Stimulated activated CD8-positive, alpha-beta memory T cell treated with anti-CD3 and anti-CD28 coated beads, Interleukin-4, amount 100 ng/mL, for 4 hours (primary cell): ENCODE data around the gene USF3.
"Not testable (repeated sequence)": the region's sequence is repeated elsewhere in the genome, so short reads cannot be mapped to it uniquely, and the experiment has no call there.

Experiments used
- DNase-seq, 2 donors: peaks; one replicate each; pipeline ENCODE4 v3.0.0-alpha.2; 2020; ENCODE audit warnings: low read depth in 2 of 2, low spot score in 1 of 2

Gene USF3

DNA sequence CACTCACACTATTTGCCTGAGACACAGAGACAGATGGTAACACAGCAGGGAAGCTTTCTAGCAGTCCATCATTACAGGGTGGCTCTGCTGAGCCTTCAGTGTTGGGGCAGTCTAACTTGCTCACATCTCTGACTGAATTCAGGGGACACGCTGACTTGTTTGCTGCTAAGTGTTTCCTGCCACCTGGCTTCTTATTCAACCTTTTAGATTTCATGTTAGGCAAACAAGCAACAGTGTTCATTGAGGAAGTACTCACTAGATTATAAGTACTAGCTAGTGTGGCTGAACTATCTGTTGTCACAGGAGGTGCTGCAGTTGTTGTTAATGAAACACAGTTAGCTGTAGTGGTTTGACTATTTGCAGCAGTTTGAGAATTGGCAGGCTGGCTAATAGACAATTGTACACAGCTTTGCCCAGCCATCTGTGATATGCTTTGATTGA, 37.3 kb downstream of the USF3 start:
- DNase-seq = no peak

- DNase-seq = no peak
Measured at GRCh38 chr3:113658107-113658506, 38.3 kb downstream of the USF3 start.

- no peak for DNase-seq
Measured at GRCh38 chr3:113654851-113655250, 41.6 kb downstream of the USF3 start.

GRCh38 chr3:113654310-113654709, 42.1 kb downstream of the USF3 start:
- no peak for DNase-seq

- no peak for DNase-seq
Measured at GRCh38 chr3:113649174-113649845, 47.1 kb downstream of the USF3 start.

DNA sequence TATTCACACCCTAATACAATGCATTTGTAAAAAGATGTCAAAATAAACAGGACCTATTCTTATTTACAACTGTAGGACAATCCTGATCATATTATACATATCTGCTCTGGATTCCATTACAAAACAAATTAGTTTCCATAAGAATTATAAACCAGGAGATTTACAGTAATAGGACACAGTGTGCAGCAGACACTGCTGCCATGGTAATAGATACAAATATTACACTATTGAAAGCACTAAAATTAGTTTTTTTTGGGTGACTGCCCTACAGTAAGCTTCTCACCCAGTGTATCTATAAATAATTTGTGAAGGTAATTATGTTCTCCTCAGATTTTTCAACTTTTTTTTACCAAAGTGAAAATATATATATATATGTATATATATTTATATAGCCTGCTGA, 47.9 kb downstream of the USF3 start:
- DNase-seq = no peak

- no peak for DNase-seq
Measured at GRCh38 chr3:113643583-113643982, 52.9 kb downstream of the USF3 start.

DNA sequence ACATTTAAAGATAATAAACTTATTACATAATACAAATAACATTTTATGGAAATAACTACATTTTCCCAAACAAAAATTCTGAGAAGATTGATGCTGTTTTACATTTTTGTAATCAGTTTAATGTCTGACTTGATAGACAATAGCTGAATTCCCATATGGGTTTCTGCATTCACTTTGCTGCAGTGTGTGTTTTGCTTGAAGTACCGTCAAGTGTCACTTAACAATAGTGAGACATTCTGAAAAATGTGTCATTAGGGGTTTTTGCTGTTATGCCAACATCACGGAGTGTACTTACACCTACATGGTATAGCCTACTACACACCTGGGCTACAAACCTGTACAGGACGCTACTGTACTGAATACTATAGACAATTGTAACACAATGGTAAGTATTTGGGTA, 57.5 kb downstream of the USF3 start:
- DNase-seq = no peak

DNA sequence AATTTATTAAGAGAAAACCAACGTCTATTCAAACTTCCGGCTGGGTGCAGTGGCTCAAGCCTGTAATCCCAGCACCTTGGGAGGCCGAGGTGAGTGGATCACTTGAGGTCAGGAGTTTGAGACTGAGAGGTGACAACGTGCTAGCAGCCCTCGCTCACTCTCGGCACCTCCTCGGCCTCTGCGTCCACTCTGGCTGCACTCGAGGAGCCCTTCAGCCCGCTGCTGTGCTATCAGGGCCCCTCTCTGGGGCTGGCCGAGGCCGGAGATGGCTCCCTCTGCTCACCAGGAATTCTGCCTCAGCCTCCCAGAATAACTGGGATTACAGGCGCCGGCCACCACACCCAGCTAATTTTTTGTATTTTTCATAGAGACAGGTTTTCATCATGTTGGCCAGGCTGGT, 58.7 kb downstream of the USF3 start:
- DNase-seq = no peak

GRCh38 chr3:113636034-113636433, 60.4 kb downstream of the USF3 start:
- not testable (repeated sequence) for DNase-seq

DNA sequence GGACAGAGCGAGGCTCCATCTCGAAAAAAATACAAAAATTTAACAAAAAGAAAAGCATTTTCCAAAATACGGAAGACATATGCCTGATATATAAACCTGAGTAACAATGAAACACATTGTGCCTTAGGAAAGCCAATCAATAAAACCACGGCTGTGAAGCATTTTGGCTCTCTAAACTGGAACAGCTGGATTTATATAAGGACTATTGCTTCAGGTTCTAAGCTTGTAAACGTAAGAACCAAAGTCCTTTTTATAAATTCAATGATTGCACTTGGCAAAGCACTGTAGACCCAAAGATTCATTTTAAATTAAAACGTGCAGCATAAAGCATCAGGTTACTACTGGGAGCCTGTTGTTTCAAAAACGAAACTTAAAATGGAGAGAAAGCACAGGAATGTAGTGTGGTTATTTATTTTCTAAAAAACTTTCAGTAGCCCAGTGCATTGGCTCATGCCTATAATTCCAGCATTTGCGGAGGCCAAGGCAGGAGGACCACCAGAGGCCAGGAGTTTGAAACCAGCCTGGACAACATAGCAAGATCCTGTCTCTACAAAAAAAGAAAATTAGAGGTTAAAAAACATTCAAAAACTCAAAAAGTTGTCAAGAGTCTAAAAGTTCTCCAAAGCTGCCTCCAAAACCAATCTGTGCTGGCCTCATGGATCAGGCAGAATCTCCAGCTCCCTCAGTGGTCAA, 61.5 kb downstream of the USF3 start:
- DNase-seq = no peak

GRCh38 chr3:113631573-113631972, 64.9 kb downstream of the USF3 start:
- DNase-seq = no peak

DNA sequence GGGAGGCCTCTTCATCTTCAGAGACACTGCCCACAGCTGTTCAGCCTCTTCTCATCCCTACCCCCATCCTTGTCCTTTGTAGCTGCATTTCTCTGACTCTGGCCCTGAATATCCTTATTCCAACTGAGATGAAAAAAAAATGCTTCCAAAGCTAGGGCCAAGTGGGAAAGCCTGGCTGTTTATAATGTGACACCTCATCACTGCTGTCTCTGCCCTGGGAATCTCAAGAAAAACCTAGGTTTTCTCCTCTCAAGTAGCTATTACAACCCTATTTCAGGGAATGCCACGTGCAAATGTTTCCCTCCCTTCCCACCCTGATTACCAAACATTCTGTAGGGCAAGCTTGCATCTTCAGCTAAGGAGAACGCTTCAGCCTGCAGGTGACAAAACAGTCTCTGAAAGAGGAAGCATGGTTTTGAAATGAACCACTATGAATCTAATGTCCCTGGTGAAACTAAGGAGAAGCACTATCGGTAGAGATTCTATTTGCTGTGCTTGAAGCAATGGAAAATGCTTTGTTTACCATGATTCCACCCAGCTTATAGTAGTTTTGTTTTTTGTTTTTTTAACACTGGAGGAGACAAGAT, 65.4 kb downstream of the USF3 start:
- no peak for DNase-seq

DNA sequence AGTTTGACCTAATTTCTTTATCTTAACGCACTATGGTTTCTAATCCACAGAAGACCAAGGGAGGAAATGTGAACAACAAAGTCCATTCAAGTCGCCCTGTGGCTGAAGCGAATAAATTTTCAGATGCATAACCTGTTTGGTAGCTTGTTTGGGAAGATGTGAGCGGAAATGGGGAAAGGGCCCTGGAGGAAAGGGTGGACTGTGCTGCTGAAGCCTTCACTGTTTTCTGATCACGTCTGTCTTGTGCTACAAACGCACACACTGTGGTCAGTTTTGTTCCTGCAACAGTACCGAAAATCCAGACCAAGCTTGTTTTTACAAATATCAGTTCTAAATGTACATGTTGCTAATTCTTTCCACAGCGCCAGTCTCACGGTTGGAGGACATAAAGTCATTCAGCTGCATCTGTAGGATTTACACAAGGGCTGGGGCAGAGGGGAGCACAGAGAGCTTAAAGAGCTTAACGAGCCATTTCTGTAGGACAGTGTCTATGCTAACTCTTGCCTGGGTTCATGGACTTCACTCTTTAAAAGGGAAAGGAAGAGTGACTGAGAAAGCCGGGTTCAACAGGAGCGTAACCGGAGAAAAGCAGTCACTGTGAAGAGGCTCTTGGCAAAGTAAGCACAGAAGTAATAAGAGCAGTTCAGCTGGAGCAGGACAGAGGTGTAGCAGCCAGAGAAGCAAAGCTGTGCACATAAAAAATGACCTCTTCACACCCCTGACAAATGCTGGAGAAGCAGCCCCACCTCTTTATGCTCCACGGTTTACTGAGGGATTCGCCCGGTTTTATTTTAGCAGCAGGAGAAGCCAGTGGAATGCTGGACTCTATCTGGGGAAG, 66.6 kb downstream of the USF3 start:
- DNase-seq = no peak

- no peak for DNase-seq
Measured at GRCh38 chr3:113628788-113629187, 67.7 kb downstream of the USF3 start.

DNA sequence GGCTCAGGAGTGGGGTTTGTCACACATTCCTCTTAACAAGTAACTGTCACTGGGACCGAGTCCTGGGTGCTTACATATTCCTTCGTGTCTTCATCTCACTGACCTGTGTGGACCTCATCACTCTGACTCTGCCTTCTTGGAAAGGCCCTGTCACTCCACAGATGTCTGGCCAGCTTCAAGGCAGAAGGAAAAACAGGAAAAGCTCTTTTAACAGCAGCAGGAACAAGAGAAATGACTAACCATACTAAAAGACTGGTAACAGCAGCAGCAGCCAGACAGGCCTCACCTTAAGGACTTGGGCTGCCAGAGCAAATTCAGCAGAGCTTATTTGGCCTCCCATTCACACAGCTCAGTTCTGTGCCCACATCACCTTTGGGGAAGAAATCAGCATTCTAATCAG, 68.1 kb downstream of the USF3 start:
- DNase-seq = no peak

DNA sequence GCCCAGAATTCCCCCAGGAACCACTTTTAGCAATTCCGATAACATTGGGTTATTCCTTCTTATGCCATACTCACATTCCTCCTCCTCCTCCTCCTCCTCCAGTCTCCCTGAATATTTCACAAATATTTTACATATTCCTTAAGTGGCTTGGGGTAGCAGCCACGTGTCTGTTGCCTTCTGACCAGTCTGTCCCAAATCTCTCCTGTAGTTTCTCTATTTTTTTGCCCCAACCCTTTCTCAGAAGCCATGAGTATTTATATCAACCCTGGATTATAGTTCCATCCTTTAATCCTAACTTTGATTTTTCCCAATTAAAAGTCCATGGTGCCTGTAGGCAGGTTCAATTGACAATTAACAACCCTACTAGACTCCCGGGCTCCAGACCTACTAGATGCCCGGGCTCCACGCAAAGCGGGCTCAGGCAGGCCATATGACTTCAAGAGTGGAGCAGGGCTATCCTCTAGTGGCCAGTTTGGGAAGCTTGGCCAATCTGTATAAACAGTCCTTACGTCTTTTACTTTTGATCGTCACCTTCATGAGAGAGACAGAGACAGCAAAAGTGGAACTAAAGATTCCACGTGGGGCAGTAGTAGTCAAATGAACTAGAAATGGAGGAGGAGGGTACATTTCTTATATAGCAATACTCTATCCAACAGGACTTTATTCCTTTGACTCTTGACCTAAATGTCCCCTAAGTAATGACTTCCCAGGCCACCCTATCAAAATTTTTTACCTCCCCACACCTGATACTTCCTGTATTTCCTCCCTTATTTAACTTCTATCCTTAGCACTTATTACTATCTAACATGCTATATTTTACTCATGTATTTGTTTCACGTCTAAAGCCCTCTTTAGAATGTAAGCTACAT, 69.7 kb downstream of the USF3 start:
- no peak for DNase-seq

DNA sequence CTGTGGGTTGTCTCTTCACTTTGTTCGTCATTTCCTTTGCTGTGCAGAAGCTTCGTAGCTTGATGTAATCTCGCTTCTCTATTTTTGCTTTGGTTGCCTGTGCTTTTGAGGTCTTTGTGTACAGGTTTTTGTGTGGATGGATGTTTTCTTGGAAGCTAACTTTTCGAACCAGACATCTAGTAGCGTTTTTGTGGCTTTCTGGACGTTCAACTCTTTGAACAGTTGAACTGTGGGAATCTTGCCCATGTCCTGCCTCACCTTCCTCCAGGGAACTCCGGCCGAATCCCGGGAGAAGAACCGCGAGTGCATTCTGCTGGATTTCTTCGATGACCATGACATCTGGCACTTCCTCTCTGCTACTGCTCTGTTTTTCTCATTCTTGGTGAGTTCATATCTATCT, 70.6 kb downstream of the USF3 start:
- no peak for DNase-seq

DNA sequence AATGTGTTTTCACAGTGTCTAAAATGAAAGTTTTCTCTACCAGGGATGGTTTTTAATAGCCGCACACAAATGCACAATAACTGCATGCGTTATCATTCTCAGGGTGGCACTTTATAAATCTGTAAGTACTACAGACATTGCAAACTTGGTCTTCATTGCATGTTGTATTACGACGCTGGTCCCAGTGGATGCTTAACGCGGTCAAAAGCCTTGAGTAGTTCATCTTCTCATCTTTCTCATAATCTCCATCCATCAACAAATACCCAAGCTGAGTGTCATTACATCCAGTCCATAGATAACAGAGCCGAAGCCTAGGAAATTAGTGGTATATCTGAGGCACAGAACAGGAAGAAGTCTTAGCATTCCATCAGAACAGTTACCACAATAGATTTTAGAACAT, 72.6 kb downstream of the USF3 start:
- DNase-seq = no peak

DNA sequence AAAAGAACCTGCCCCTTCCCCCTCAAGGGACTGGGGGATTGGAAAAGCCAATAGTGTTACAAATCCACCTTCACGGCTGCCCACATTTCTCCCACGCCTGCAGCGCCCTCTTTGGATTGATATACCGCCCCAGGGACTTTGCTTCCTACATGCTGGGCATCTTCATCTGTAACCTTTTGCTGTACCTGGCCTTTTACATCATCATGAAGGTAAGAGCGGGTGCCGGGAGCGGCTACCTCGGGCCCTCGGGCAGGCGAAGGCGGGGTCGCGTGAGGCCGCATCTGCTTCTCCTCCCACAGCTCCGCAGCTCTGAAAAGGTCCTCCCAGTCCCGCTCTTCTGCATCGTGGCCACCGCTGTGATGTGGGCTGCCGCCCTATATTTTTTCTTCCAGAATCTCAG, 73.1 kb downstream of the USF3 start:
- no peak for DNase-seq

DNA sequence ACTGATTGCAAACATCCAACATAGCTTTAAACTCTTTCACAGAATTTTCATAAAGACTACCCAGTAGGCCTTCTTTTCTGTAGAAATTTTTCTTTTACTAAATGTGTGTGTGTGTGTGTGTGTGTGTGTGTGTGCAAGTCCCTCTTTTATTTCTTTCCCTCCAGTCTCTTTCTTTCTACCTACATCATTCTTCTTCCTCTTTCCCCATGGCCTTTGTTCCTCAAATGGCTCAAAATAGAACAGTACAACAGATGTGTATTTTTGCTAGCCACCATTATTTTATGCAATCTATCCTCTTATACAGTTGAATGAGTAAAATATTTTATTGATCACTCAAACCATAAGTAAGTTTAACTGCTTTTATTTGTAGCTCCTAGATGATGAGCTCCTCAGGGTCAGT, 76.4 kb downstream of the USF3 start:
- DNase-seq = no peak
